ENCODE measurements around the gene NMUR1. TPM values are rescaled to one million over a fixed set of nuclear protein-coding genes. Genes with fewer than 3 reads are reported as not detected.

Gene NMUR1
- total and polyA plus RNA-seq, 2 experiments from 2014 or later, result 0.29 to 0.59 TPM

DNA sequence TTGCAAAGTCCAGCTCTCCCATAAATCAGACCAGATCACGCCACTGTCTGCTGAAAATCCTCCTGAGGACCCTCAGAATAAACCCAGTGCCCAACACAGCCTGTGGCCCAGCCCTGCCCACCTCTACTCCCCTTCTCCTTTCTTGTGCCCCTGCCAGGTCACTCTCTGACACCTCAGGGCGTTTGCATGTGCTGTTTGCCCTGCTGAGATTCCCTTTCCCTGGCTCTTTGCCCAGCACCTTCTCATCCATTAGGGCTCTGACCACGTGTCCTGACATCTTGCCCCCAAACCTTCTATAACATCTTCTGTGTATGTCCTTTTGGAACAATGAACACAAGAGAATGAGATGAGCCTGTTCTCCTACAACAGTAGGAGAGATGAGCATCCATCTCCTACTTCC, 18.5 kb upstream of the NMUR1 start:
- Histone ChIP-seq H3K4me1 (ENCODE audit: insufficient read depth) (no peaks in the 10 kb centered on the region), H4K20me1 (replicated peaks; ENCODE audit: insufficient read depth) (no peaks in the 10 kb centered on the region), H3K9me2 (ENCODE audit: insufficient read depth) (no peaks in the 10 kb centered on the region), H3K4me2 (no peak overlapping the region), H3K4me3 (no peak overlapping the region), H3K36me3 (ENCODE audit: insufficient read depth) (no peaks in the 10 kb centered on the region), H3K27me3 (ENCODE audit: insufficient read depth) (no peaks in the 10 kb centered on the region), H3K27ac (ENCODE audit: low read depth) (no peak overlapping the region), H3F3A (replicated peaks; ENCODE audit: low read depth) (no peaks in the 10 kb centered on the region), H2AFZ (peak overlapping the region; percentile 47; the same call in 1 of the 2 replicates), H3K79me2 (replicated peaks; ENCODE audit: insufficient read depth) (no peaks in the 10 kb centered on the region)
- no peak overlapping the region for H3K27ac Mint-ChIP-seq
- H3K9me3 Mint-ChIP-seq, result peaks cover 25% of the 10 kb centered on the region
- H3K4me3 Mint-ChIP-seq, result no peak overlapping the region
- H3K4me1 Mint-ChIP-seq, result no peaks in the 10 kb centered on the region
- peaks cover 13% of the 10 kb centered on the region for H3K36me3 Mint-ChIP-seq (ENCODE audit: low read depth)
- ATAC-seq (no peak), DNase-seq (ENCODE audit: low spot score) (no peak)
- H3K27me3 Mint-ChIP-seq (ENCODE audit: insufficient read depth, low read depth, poor library complexity), result no peaks in the 10 kb centered on the region
- no peak for TF ChIP-seq ZNF331 (CRISPR knock-in tag; IDR thresholded peaks at IDR 0.05; ENCODE audit: low read depth)
- TF ChIP-seq EZH2phosphoT487 (IDR thresholded peaks at IDR 0.05; ENCODE audit: unreplicated experiment), result no peak
- TF ChIP-seq, protein P1, sequence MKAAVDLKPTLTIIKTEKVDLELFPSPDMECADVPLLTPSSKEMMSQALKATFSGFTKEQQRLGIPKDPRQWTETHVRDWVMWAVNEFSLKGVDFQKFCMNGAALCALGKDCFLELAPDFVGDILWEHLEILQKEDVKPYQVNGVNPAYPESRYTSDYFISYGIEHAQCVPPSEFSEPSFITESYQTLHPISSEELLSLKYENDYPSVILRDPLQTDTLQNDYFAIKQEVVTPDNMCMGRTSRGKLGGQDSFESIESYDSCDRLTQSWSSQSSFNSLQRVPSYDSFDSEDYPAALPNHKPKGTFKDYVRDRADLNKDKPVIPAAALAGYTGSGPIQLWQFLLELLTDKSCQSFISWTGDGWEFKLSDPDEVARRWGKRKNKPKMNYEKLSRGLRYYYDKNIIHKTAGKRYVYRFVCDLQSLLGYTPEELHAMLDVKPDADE (IDR thresholded peaks at IDR 0.05), result no peak
- no peak for TF ChIP-seq NANOG (IDR thresholded peaks at IDR 0.05; ENCODE audit: borderline replicate concordance)
- no peak for TF ChIP-seq ZNF114 (CRISPR knock-in tag; IDR thresholded peaks at IDR 0.05)
- no peak for TF ChIP-seq CREB1 (CRISPR knock-in tag; IDR thresholded peaks at IDR 0.05; ENCODE audit: low read depth)
- TF ChIP-seq JUNB (IDR thresholded peaks at IDR 0.05; ENCODE audit: unreplicated experiment), result no peak
- TF ChIP-seq EZH2 (IDR thresholded peaks at IDR 0.05; ENCODE audit: low read depth, unreplicated experiment), result no peak
- no peak for TF ChIP-seq POLR2AphosphoS5 (IDR thresholded peaks at IDR 0.05; ENCODE audit: low read depth)
- TF ChIP-seq, protein P2, sequence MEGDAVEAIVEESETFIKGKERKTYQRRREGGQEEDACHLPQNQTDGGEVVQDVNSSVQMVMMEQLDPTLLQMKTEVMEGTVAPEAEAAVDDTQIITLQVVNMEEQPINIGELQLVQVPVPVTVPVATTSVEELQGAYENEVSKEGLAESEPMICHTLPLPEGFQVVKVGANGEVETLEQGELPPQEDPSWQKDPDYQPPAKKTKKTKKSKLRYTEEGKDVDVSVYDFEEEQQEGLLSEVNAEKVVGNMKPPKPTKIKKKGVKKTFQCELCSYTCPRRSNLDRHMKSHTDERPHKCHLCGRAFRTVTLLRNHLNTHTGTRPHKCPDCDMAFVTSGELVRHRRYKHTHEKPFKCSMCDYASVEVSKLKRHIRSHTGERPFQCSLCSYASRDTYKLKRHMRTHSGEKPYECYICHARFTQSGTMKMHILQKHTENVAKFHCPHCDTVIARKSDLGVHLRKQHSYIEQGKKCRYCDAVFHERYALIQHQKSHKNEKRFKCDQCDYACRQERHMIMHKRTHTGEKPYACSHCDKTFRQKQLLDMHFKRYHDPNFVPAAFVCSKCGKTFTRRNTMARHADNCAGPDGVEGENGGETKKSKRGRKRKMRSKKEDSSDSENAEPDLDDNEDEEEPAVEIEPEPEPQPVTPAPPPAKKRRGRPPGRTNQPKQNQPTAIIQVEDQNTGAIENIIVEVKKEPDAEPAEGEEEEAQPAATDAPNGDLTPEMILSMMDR (conservative IDR thresholded peaks at IDR 0.05; ENCODE audit: low read depth in 2 of 2), result no peak

DNA sequence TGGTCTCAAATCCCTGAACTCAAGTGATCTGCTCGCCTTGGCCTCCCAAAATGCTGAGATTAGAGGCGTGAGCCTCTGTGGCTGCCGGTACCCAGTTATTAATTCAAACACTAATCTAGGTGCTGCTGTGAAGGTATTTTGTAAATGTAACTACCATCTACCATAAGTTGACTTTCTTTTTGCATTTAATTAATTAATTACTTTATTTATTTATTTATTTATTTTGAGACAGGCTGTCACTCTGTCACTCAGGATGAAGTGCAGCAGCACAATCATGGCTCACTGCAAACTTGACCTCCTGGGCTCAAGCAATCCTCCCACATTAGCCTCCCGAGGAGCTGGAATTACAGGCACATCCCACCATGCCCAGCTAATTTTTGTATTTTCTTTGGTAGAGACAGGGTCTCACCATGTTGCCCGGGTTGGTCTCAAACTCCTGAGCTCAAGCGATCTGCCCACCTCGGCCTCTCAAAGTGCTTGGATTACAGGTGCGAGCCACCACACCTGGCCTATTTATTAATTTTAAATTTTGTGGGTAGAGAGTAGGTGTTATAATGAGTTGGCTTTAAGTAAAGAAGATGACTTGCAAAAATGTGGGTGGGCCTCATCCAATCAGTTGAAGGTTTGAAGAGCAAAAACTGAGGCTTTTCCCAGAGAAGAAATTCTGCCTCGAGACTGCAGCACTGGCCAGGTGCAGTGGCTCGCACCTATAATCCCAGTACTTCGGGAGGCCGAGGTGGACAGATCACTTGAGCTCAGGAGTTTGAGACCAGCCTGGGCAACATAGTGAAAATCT, 17.3 kb upstream of the NMUR1 start:
- Mint-ChIP-seq H3K4me1 (no peaks in the 10 kb centered on the region), H3K9me3 (peaks cover 19% of the 10 kb centered on the region), H3K27ac (no peak overlapping the region), H3K27me3 (ENCODE audit: insufficient read depth, low read depth, poor library complexity) (no peaks in the 10 kb centered on the region), H3K36me3 (ENCODE audit: low read depth) (peaks cover 8% of the 10 kb centered on the region; the same call in 2 of the 3 replicates), H3K4me3 (no peak overlapping the region)
- H3K4me2 ChIP-seq, result no peak overlapping the region
- ATAC-seq (no peak), DNase-seq (ENCODE audit: low spot score) (no peak)
- no peaks in the 10 kb centered on the region for H3K27me3 ChIP-seq (ENCODE audit: insufficient read depth)
- no peaks in the 10 kb centered on the region for H3K4me1 ChIP-seq (ENCODE audit: insufficient read depth)
- no peaks in the 10 kb centered on the region for H3K36me3 ChIP-seq (ENCODE audit: insufficient read depth)
- no peak overlapping the region for H2AFZ ChIP-seq
- no peaks in the 10 kb centered on the region for H3F3A ChIP-seq (replicated peaks; ENCODE audit: low read depth)
- no peak overlapping the region for H3K27ac ChIP-seq (ENCODE audit: low read depth)
- H3K79me2 ChIP-seq (replicated peaks; ENCODE audit: insufficient read depth), result no peaks in the 10 kb centered on the region
- no peaks in the 10 kb centered on the region for H3K9me2 ChIP-seq (ENCODE audit: insufficient read depth)
- no peak overlapping the region for H3K4me3 ChIP-seq
- H4K20me1 ChIP-seq (replicated peaks; ENCODE audit: insufficient read depth), result no peaks in the 10 kb centered on the region
- no peak for TF ChIP-seq POLR2AphosphoS5 (IDR thresholded peaks at IDR 0.05; ENCODE audit: low read depth)
- TF ChIP-seq, protein P1 (IDR thresholded peaks at IDR 0.05), result no peak
- no peak for TF ChIP-seq ZNF331 (CRISPR knock-in tag; IDR thresholded peaks at IDR 0.05; ENCODE audit: low read depth)
- no peak for TF ChIP-seq STAT1 (IDR thresholded peaks at IDR 0.05; ENCODE audit: unreplicated experiment)
- no peak for TF ChIP-seq CREB1 (CRISPR knock-in tag; IDR thresholded peaks at IDR 0.05; ENCODE audit: low read depth)
- no peak for TF ChIP-seq EZH2phosphoT487 (IDR thresholded peaks at IDR 0.05; ENCODE audit: unreplicated experiment)
